CD14-positive monocyte (primary cell): ENCODE measurements around the gene BARHL2. TPM values are rescaled to one million over a fixed set of nuclear protein-coding genes. Genes with fewer than 3 reads are reported as not detected.

Experiments used
- DNase-seq, 3 donors: peaks; one replicate each; pipeline ENCODE4 v3.0.0-alpha.2; 2011 to 2022
- H2AFZ ChIP-seq: 2 replicates; pipeline ENCODE4 v1.6.0; 2012; ENCODE audit warnings: mild to moderate bottlenecking, low read depth, low read length, inconsistent platforms; ENCODE audit not compliant: insufficient read depth, poor library complexity, severe bottlenecking
- H3K27ac ChIP-seq, 2 donors: 1 replicate in 1 of 2; 2 replicates in 1 of 2; pipeline ENCODE4 v1.5.1; 2012 to 2013; ENCODE audit warnings: low read length in 2 of 2, control low read depth in 1 of 2, inconsistent platforms in 1 of 2, low read depth in 1 of 2, mild to moderate bottlenecking in 1 of 2
- H3K27me3 ChIP-seq, 2 donors: one replicate each; pipeline versions ENCODE4 v1.6.0 to v1.6.1; 2011 to 2013; ENCODE audit warnings: low read length in 2 of 2; ENCODE audit not compliant: control insufficient read depth in 2 of 2, insufficient read depth in 2 of 2
- H3K36me3 ChIP-seq, 2 donors: replicated peaks in 1 of 2; 1 replicate in 1 of 2; 2 replicates in 1 of 2; pipeline versions ENCODE4 v1.5.1 to v1.6.1; 2012 to 2013; ENCODE audit warnings: low read length in 2 of 2, control low read depth in 1 of 2, inconsistent platforms in 1 of 2, mild to moderate bottlenecking in 1 of 2; ENCODE audit not compliant: insufficient read depth in 2 of 2, control insufficient read depth in 1 of 2
- H3K4me1 ChIP-seq, 2 donors: 1 replicate in 1 of 2; 2 replicates in 1 of 2; pipeline versions ENCODE4 v1.5.1 to v1.6.1; 2012 to 2013; ENCODE audit warnings: low read length in 2 of 2, control low read depth in 1 of 2, inconsistent platforms in 1 of 2, mild to moderate bottlenecking in 1 of 2, moderate library complexity in 1 of 2; ENCODE audit not compliant: insufficient read depth in 2 of 2, control insufficient read depth in 1 of 2
- H3K4me2 ChIP-seq: replicated peaks from 2 replicates; pipeline ENCODE3; 2012; ENCODE audit warnings: low read length, moderate library complexity, mild to moderate bottlenecking; ENCODE audit not compliant: poor library complexity, severe bottlenecking; ENCODE audit errors: extremely low read depth
- H3K4me3 ChIP-seq, 3 experiments: fragments of 200-600 bp in 1 of 3; sonication (generic) in 1 of 3; replicated peaks in 1 of 3; 1 replicate in 2 of 3; 2 replicates in 1 of 3; pipeline ENCODE4 v1.5.1; 2011 to 2013; ENCODE audit warnings: low read length in 3 of 3, mild to moderate bottlenecking in 3 of 3, control low read depth in 2 of 3, low read depth in 2 of 3, inconsistent platforms in 1 of 3, moderate library complexity in 1 of 3
- H3K79me2 ChIP-seq: 2 replicates; pipeline ENCODE4 v1.6.0; 2012; ENCODE audit warnings: mild to moderate bottlenecking, control low read depth, inconsistent platforms, low read length, moderate library complexity; ENCODE audit not compliant: insufficient read depth
- H3K9ac ChIP-seq: 2 replicates; pipeline ENCODE4 v1.6.0; 2017; ENCODE audit warnings: low read length, mild to moderate bottlenecking; ENCODE audit not compliant: insufficient read depth, poor library complexity, severe bottlenecking
- H3K9me3 ChIP-seq, 2 donors: replicated peaks in 1 of 2; 1 replicate in 1 of 2; 2 replicates in 1 of 2; pipeline versions ENCODE4 v1.5.1 to v1.6.1; 2012 to 2013; ENCODE audit warnings: low read length in 2 of 2, control low read depth in 1 of 2; ENCODE audit not compliant: control insufficient read depth in 1 of 2, insufficient read depth in 1 of 2
- H4K20me1 ChIP-seq: 2 replicates; pipeline ENCODE4 v1.6.0; 2012; ENCODE audit warnings: mild to moderate bottlenecking, low read length, control low read depth, moderate library complexity; ENCODE audit not compliant: insufficient read depth
- H3K27ac Mint-ChIP-seq, 7 donors: one replicate each; pipeline ENCODE4 v1.8.0; 2020; ENCODE audit warnings: mild to moderate bottlenecking in 7 of 7, mixed read lengths in 7 of 7, moderate library complexity in 6 of 7, inconsistent platforms in 2 of 7
- H3K27me3 Mint-ChIP-seq, 3 donors: one replicate each; pipeline ENCODE4 v1.8.0; 2021 to 2022; ENCODE audit warnings: low read depth in 3 of 3, mild to moderate bottlenecking in 3 of 3, mixed read lengths in 3 of 3, moderate library complexity in 3 of 3, inconsistent platforms in 1 of 3
- H3K36me3 Mint-ChIP-seq, 2 donors: one replicate each; pipeline ENCODE4 v1.8.0; 2020; ENCODE audit warnings: mixed read lengths in 2 of 2, inconsistent platforms in 1 of 2, mild to moderate bottlenecking in 1 of 2
- H3K4me1 Mint-ChIP-seq: one replicate; pipeline ENCODE4 v1.8.0; 2020; ENCODE audit warnings: mild to moderate bottlenecking, mixed read lengths
- H3K4me3 Mint-ChIP-seq, 2 donors: one replicate each; pipeline ENCODE4 v1.8.0; 2020; ENCODE audit warnings: mild to moderate bottlenecking in 2 of 2, mixed read lengths in 2 of 2, moderate library complexity in 1 of 2
- H3K9me3 Mint-ChIP-seq, 7 donors: one replicate each; pipeline ENCODE4 v1.8.0; 2020 to 2022; ENCODE audit warnings: mixed read lengths in 7 of 7, mild to moderate bottlenecking in 6 of 7, moderate library complexity in 6 of 7, inconsistent platforms in 2 of 7
- CTCF ChIP-seq: fragments of 200-600 bp; IDR thresholded peaks from one replicate; pipeline ENCODE4 v1.8.0; 2022; ENCODE audit warnings: antibody characterized with exemption, mild to moderate bottlenecking
- WGBS: methylation state at CpG from one replicate; pipeline ENCODE4 v1.1.5; 2013; ENCODE audit warnings: missing lambda C conversion rate; ENCODE audit not compliant: insufficient coverage; 5-methylcytosine and 5-hydroxymethylcytosine counted together
- intact Hi-C, 2 donors: fragments of 100-400 bp; cut with micrococcal nuclease; formaldehyde crosslinking; loops; one replicate each; pipeline versions ENCODE4 v1.15.0 to v1.15.1; 2023
- polyA plus RNA-seq, 3 donors: library from polyadenylated mRNA; depleted of rRNA in 1 of 3; unstranded in 2 of 3; stranded (reverse) in 1 of 3; fragments of 300-500 nt in 2 of 3; fragments of >200 nt in 1 of 3; fragmentation: Illumina TruSeq in 2 of 3; gene quantifications; 1 replicate in 2 of 3; 2 replicates in 1 of 3; pipeline ENCODE4 v1.2.3, GENCODE V29; 2012 to 2021

BARHL2 gene
- polyA plus RNA-seq, 3 donors = not detected

- no peaks in the 10 kb centered on the region for H3K4me1 ChIP-seq
- Mint-ChIP-seq H3K27ac (no peak overlapping the region), H3K4me3 (no peak overlapping the region), H3K27me3 (peaks cover 2 to 13% (median 8%) of the 10 kb centered on the region in 3 donors), H3K36me3 (no peaks in the 10 kb centered on the region), H3K9me3 (peaks cover 0 to 4% (median under 1%) of the 10 kb centered on the region in 7 donors), H3K4me1 (no peaks in the 10 kb centered on the region)
- no peak overlapping the region for H3K27ac ChIP-seq
- intact Hi-C loops = no loop called here
- no peaks in the 10 kb centered on the region for H3K79me2 ChIP-seq
- no peak for TF ChIP-seq CTCF
- H3K4me2 ChIP-seq = no peak overlapping the region
- H4K20me1 ChIP-seq = no peaks in the 10 kb centered on the region
- no peak overlapping the region for H3K4me3 ChIP-seq
- H3K9me3 ChIP-seq = no peaks in the 10 kb centered on the region
- DNase-seq = no peak
- 100% methylated on average over 1 of the region's 3 CpGs for WGBS
- H3K36me3 ChIP-seq = no peaks in the 10 kb centered on the region
- no peak overlapping the region for H2AFZ ChIP-seq
- H3K9ac ChIP-seq = no peak overlapping the region
- H3K27me3 ChIP-seq = peaks cover 7 to 15% of the 10 kb centered on the region in 2 donors
Measured at GRCh38 chr1:90687747-90688146, 29.4 kb downstream of the BARHL2 start.

- DNase-seq = no peak
- no peaks in the 10 kb centered on the region for H3K4me1 Mint-ChIP-seq
- H3K36me3 Mint-ChIP-seq = no peaks in the 10 kb centered on the region
- Histone ChIP-seq H3K27me3 (peaks cover 0 to 3% of the 10 kb centered on the region in 2 donors), H2AFZ (no peak overlapping the region), H3K27ac (no peak overlapping the region), H3K79me2 (no peaks in the 10 kb centered on the region), H3K36me3 (no peaks in the 10 kb centered on the region), H3K4me3 (no peak overlapping the region), H3K4me1 (no peaks in the 10 kb centered on the region), H3K9me3 (peaks cover 0 to 7% of the 10 kb centered on the region in 2 donors), H4K20me1 (no peaks in the 10 kb centered on the region), H3K9ac (no peak overlapping the region), H3K4me2 (no peak overlapping the region)
- intact Hi-C loops = no loop called here
- TF ChIP-seq CTCF = no peak
- H3K9me3 Mint-ChIP-seq = peaks cover 2 to 17% (median 10%) of the 10 kb centered on the region in 7 donors
- H3K27ac Mint-ChIP-seq = no peak overlapping the region
- H3K27me3 Mint-ChIP-seq = peaks cover 0 to 7% (median 6%) of the 10 kb centered on the region in 3 donors
- no CpG with 5 or more reads among the region's 1 CpG for WGBS
- H3K4me3 Mint-ChIP-seq = no peak overlapping the region
Measured at GRCh38 chr1:90675161-90675847, 41.8 kb downstream of the BARHL2 start.
